HL-60 (cell line): ENCODE results near the gene PTH2.

ENCODE experiments used
- DNase-seq, 2 experiments: peaks; one replicate each; pipeline ENCODE4 v3.0.0-alpha.2; 2010 to 2020; ENCODE audit warnings: low read depth in 1 of 2, low spot score in 1 of 2
- H3K27ac ChIP-seq: fragments of 250-450 bp; sonication (Bioruptor Pico); replicated peaks from 2 replicates; pipeline ENCODE4 v1.5.1; 2020; ENCODE audit warnings: mild to moderate bottlenecking, moderate library complexity
- H3K27me3 ChIP-seq: fragments of 250-450 bp; sonication (Bioruptor Pico); 2 replicates; pipeline ENCODE4 v1.5.1; 2021; ENCODE audit warnings: mild to moderate bottlenecking, moderate library complexity; ENCODE audit not compliant: insufficient read depth, poor library complexity, severe bottlenecking
- H3K4me3 ChIP-seq: replicated peaks from 2 replicates; pipeline ENCODE4 v1.5.1; 2011; ENCODE audit warnings: mild to moderate bottlenecking, control low read depth, low read length; ENCODE audit not compliant: insufficient read depth
- GABPA ChIP-seq: IDR thresholded peaks from 2 replicates; pipeline ENCODE4 v1.6.1; 2012; ENCODE audit warnings: low read depth
- POLR2AphosphoS5 ChIP-seq: IDR thresholded peaks from 2 replicates; pipeline ENCODE4 v1.6.1; 2012; ENCODE audit warnings: low read depth
- REST ChIP-seq: IDR thresholded peaks from 2 replicates; pipeline ENCODE4 v1.6.1; 2012; ENCODE audit warnings: low read depth; ENCODE audit not compliant: insufficient replicate concordance
- SPI1 ChIP-seq: IDR thresholded peaks from 2 replicates; pipeline ENCODE4 v1.6.1; 2012; ENCODE audit warnings: low read depth, mild to moderate bottlenecking, borderline replicate concordance
- TF ChIP-seq, protein P1 (sequence below): IDR thresholded peaks from one replicate; pipeline ENCODE4 v1.5.1; 2011; ENCODE audit warnings: low read length, control low read depth, inconsistent platforms; ENCODE audit not compliant: insufficient read depth

The PTH2 gene

DNA sequence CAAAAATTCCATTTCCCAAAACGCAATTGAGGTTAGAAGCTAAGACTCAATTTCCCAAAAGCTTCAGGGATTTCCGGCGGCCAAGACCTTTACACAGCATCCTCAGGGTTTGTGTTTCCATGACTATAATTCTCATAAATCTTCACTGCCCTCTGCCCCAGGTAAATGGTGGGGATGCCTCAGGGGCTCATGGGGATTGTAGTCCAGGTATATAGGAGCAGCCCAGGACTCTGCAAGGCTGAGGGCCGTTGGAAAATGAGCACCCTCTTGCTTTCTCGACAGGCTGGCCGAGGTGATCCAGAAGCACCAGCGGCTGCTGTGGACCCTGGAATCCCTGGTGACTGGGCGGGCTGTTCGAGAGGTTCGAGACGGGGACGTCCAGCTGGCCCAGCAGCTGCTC is 36.1 kb upstream of the PTH2 start:
- TF ChIP-seq GABPA (no peak), SPI1 (no peak), REST (no peak), POLR2AphosphoS5 (no peak)
- TF ChIP-seq, protein P1, sequence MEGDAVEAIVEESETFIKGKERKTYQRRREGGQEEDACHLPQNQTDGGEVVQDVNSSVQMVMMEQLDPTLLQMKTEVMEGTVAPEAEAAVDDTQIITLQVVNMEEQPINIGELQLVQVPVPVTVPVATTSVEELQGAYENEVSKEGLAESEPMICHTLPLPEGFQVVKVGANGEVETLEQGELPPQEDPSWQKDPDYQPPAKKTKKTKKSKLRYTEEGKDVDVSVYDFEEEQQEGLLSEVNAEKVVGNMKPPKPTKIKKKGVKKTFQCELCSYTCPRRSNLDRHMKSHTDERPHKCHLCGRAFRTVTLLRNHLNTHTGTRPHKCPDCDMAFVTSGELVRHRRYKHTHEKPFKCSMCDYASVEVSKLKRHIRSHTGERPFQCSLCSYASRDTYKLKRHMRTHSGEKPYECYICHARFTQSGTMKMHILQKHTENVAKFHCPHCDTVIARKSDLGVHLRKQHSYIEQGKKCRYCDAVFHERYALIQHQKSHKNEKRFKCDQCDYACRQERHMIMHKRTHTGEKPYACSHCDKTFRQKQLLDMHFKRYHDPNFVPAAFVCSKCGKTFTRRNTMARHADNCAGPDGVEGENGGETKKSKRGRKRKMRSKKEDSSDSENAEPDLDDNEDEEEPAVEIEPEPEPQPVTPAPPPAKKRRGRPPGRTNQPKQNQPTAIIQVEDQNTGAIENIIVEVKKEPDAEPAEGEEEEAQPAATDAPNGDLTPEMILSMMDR, result no peak
- no peak for DNase-seq
- Histone ChIP-seq H3K27me3 (no peaks in the 10 kb centered on the region), H3K27ac (no peak overlapping the region), H3K4me3 (no peak overlapping the region)

- H3K27ac ChIP-seq, result no peak overlapping the region
- no peak overlapping the region for H3K4me3 ChIP-seq
Observed at GRCh38 chr19:49458567-49458903, 35.3 kb upstream of the PTH2 start.

GRCh38 chr19:49456326-49456725 is 33.1 kb upstream of the PTH2 start:
- no peaks in the 10 kb centered on the region for H3K27me3 ChIP-seq
- no peak for DNase-seq
- no peak overlapping the region for H3K27ac ChIP-seq
- H3K4me3 ChIP-seq, result no peak overlapping the region
- TF ChIP-seq REST (no peak), SPI1 (no peak), GABPA (no peak), POLR2AphosphoS5 (no peak)
- TF ChIP-seq, protein P1, result no peak

More at GRCh38 chr19:49458567-49458903, 35.3 kb upstream of the PTH2 start:
- no peaks in the 10 kb centered on the region for H3K27me3 ChIP-seq
- TF ChIP-seq REST, result no peak
- TF ChIP-seq SPI1, result no peak
- TF ChIP-seq, protein P1, result no peak
- no peak for TF ChIP-seq POLR2AphosphoS5
- TF ChIP-seq GABPA, result no peak
- DNase-seq, result no peak
